Neural progenitor cell (in vitro differentiated cells): ENCODE measurements around the gene KIAA2012. TPM values are rescaled to one million over a fixed set of nuclear protein-coding genes. Genes with fewer than 3 reads are reported as not detected.
A peak's percentile ranks its signal among the peaks of the same experiment; 100 is the strongest.

Experiments used
- DNase-seq: peaks from one replicate; pipeline ENCODE4 v3.0.0-alpha.2; 2016; ENCODE audit warnings: low spot score
- H2AFZ ChIP-seq: fragments of 200-600 bp; sonication (generic); replicated peaks from 2 replicates; pipeline ENCODE4 v1.6.1; 2016; ENCODE audit warnings: antibody characterized with exemption
- H3F3A ChIP-seq: fragments of 200-600 bp; sonication (generic); 2 replicates; pipeline ENCODE4 v1.6.1; 2016; ENCODE audit warnings: antibody characterized with exemption, low read depth
- H3K27ac ChIP-seq: fragments of 200-600 bp; sonication (generic); 2 replicates; pipeline ENCODE4 v1.5.1; 2016; ENCODE audit warnings: mild to moderate bottlenecking
- H3K27me3 ChIP-seq: fragments of 200-600 bp; sonication (generic); 2 replicates; pipeline ENCODE4 v1.6.1; 2016; ENCODE audit warnings: mild to moderate bottlenecking, moderate library complexity
- H3K36me3 ChIP-seq: fragments of 200-600 bp; sonication (generic); 2 replicates; pipeline ENCODE4 v1.5.1; 2016
- H3K4me1 ChIP-seq: fragments of 200-600 bp; sonication (generic); 2 replicates; pipeline ENCODE4 v1.6.1; 2016; ENCODE audit warnings: mixed run types
- H3K4me2 ChIP-seq: fragments of 200-600 bp; sonication (generic); 2 replicates; pipeline ENCODE4 v1.6.1; 2016
- H3K4me3 ChIP-seq: fragments of 200-600 bp; sonication (generic); 2 replicates; pipeline ENCODE4 v1.5.1; 2016
- H3K79me2 ChIP-seq: fragments of 200-600 bp; sonication (generic); 2 replicates; pipeline ENCODE4 v1.6.1; 2016; ENCODE audit warnings: low read depth
- H3K9ac ChIP-seq: fragments of 200-600 bp; sonication (generic); 2 replicates; pipeline ENCODE4 v1.6.1; 2016
- H3K9me3 ChIP-seq: fragments of 200-600 bp; sonication (generic); 2 replicates; pipeline ENCODE4 v1.5.1; 2016; ENCODE audit warnings: low read depth
- H4K20me1 ChIP-seq: fragments of 200-600 bp; sonication (generic); 2 replicates; pipeline ENCODE4 v1.6.1; 2016; ENCODE audit warnings: low read depth
- H3K27ac Mint-ChIP-seq: 3 replicates; pipeline ENCODE4 v1.8.0; 2021; ENCODE audit warnings: mixed read lengths
- H3K27me3 Mint-ChIP-seq: 2 replicates; pipeline ENCODE4 v1.8.0; 2022; ENCODE audit warnings: low read depth, mild to moderate bottlenecking, inconsistent platforms, moderate library complexity, mixed read lengths; ENCODE audit not compliant: insufficient read depth
- H3K36me3 Mint-ChIP-seq: 3 replicates; pipeline ENCODE4 v1.8.0; 2021; ENCODE audit warnings: mixed read lengths
- H3K4me1 Mint-ChIP-seq: 3 replicates; pipeline ENCODE4 v1.8.0; 2021; ENCODE audit warnings: mixed read lengths
- H3K4me3 Mint-ChIP-seq: 3 replicates; pipeline ENCODE4 v1.8.0; 2021; ENCODE audit warnings: mild to moderate bottlenecking, moderate library complexity, mixed read lengths
- H3K9me3 Mint-ChIP-seq: 3 replicates; pipeline ENCODE4 v1.8.0; 2020; ENCODE audit warnings: mixed read lengths
- EZH2 ChIP-seq: fragments of 200-600 bp; sonication (generic); IDR thresholded peaks from 2 replicates; pipeline ENCODE4 v1.6.1; 2017; ENCODE audit warnings: antibody characterized with exemption, mild to moderate bottlenecking, moderate library complexity
- EZH2phosphoT487 ChIP-seq: fragments of 200-600 bp; sonication (generic); IDR thresholded peaks from 2 replicates; pipeline ENCODE4 v1.6.1; 2017; ENCODE audit warnings: antibody characterized with exemption
- total RNA-seq: library from RNA; depleted of rRNA; stranded (reverse); fragments of >200 nt; gene quantifications from 2 replicates; pipeline ENCODE4 v1.2.3, GENCODE V29; 2015; ENCODE audit warnings: low replicate concordance
- TF ChIP-seq, protein P1 (sequence below): fragments of 200-600 bp; sonication (generic); IDR thresholded peaks from 2 replicates; pipeline ENCODE4 v1.5.1; 2017; ENCODE audit warnings: antibody characterized with exemption, mild to moderate bottlenecking

The KIAA2012 gene
- total RNA-seq, 1 donor from 2014 or later, result not detected

DNA sequence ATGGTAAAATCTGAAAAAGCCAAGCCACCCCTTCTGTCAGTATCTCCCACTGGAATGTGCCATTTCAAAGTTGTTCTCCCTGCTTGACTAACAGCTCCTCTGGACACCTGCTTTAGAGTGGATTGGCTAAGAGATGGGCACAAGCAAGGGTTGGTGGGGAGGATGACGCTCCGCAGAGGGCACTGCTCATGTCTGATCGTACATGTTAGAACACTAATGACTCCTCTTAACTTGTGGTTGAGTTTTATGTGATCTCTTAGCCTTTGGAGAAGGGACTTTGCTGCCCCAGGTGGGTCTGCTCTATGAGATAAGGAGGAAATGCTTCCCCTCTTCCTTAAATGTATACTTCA is 8.2 kb upstream of the KIAA2012 start:
- Histone ChIP-seq H3K36me3 (no peaks in the 10 kb centered on the region), H3K79me2 (no peaks in the 10 kb centered on the region), H3K4me2 (peak overlapping the region; percentile 69), H3K9me3 (no peaks in the 10 kb centered on the region), H3K27ac (no peak overlapping the region), H3F3A (peaks cover 23% of the 10 kb centered on the region), H3K27me3 (no peaks in the 10 kb centered on the region), H3K4me1 (peaks cover 16% of the 10 kb centered on the region), H3K4me3 (no peak overlapping the region), H4K20me1 (no peaks in the 10 kb centered on the region), H3K9ac (no peak overlapping the region), H2AFZ (no peak overlapping the region)
- peaks cover 63% of the 10 kb centered on the region for H3K4me1 Mint-ChIP-seq
- H3K27ac Mint-ChIP-seq, result peak overlapping the region; percentile 100
- H3K9me3 Mint-ChIP-seq, result no peaks in the 10 kb centered on the region
- DNase-seq, result no peak
- TF ChIP-seq EZH2phosphoT487 (no peak), EZH2 (no peak)
- TF ChIP-seq, protein P1, sequence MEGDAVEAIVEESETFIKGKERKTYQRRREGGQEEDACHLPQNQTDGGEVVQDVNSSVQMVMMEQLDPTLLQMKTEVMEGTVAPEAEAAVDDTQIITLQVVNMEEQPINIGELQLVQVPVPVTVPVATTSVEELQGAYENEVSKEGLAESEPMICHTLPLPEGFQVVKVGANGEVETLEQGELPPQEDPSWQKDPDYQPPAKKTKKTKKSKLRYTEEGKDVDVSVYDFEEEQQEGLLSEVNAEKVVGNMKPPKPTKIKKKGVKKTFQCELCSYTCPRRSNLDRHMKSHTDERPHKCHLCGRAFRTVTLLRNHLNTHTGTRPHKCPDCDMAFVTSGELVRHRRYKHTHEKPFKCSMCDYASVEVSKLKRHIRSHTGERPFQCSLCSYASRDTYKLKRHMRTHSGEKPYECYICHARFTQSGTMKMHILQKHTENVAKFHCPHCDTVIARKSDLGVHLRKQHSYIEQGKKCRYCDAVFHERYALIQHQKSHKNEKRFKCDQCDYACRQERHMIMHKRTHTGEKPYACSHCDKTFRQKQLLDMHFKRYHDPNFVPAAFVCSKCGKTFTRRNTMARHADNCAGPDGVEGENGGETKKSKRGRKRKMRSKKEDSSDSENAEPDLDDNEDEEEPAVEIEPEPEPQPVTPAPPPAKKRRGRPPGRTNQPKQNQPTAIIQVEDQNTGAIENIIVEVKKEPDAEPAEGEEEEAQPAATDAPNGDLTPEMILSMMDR, result no peak
- no peaks in the 10 kb centered on the region for H3K36me3 Mint-ChIP-seq
- H3K4me3 Mint-ChIP-seq, result peak overlapping the region; percentile 78
- no peaks in the 10 kb centered on the region for H3K27me3 Mint-ChIP-seq

DNA sequence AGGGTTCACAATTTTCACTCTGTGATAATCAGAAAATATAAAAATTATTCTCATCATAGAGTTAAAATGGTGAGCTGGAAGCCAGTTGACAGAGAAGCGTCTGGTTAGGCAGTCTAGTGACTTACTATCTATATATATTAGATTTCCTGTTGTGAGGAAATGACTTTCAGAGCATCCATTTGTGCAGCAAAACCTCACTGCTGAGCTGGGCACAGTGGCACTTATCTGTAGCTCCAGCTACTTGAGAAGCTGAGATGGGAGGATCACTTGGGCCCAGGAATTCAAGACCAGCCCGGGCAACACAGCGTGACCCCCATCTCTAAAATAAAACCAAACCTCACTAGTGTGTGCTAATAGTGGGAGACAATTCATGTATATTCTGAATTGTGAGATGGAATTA is 7.2 kb upstream of the KIAA2012 start:
- no peaks in the 10 kb centered on the region for H4K20me1 ChIP-seq
- H3K27ac ChIP-seq, result no peak overlapping the region
- Mint-ChIP-seq H3K4me3 (no peak overlapping the region), H3K27me3 (no peaks in the 10 kb centered on the region), H3K36me3 (peaks cover under 1% of the 10 kb centered on the region), H3K4me1 (peaks cover 63% of the 10 kb centered on the region), H3K9me3 (no peaks in the 10 kb centered on the region), H3K27ac (peak overlapping the region; percentile 100)
- H3K4me3 ChIP-seq, result no peak overlapping the region
- H3K9ac ChIP-seq, result no peak overlapping the region
- H3K79me2 ChIP-seq, result no peaks in the 10 kb centered on the region
- no peak overlapping the region for H2AFZ ChIP-seq
- no peak for DNase-seq
- TF ChIP-seq EZH2 (no peak), EZH2phosphoT487 (no peak)
- TF ChIP-seq, protein P1, result no peak
- H3K4me2 ChIP-seq, result no peak overlapping the region
- H3K36me3 ChIP-seq, result no peaks in the 10 kb centered on the region
- H3K27me3 ChIP-seq, result no peaks in the 10 kb centered on the region
- peaks cover 23% of the 10 kb centered on the region for H3F3A ChIP-seq
- peaks cover 16% of the 10 kb centered on the region for H3K4me1 ChIP-seq
- H3K9me3 ChIP-seq, result no peaks in the 10 kb centered on the region

DNA sequence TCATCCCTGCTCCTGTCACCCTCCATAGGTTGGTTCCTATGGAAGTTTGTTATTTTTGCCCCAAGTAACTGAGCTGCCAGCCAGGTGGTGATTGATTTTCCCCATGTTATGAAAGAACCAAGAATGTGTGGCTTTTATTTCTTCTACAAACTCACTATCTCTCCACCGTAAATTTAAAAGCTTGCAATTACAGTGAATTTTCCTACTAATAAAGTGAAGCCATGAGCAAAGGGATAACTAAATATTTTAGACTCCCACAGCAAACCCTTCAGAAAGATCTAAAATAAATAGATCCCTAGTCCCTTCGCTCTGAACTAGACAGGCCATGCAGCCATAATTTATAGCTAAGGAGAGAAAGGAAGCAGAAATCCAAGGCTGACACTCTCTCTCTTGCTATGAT is 6.2 kb upstream of the KIAA2012 start:
- no peak overlapping the region for H3K4me3 ChIP-seq
- no peak for DNase-seq
- H4K20me1 ChIP-seq, result no peaks in the 10 kb centered on the region
- Mint-ChIP-seq H3K27me3 (no peaks in the 10 kb centered on the region), H3K4me3 (no peak overlapping the region), H3K36me3 (peaks cover 3% of the 10 kb centered on the region), H3K9me3 (no peaks in the 10 kb centered on the region), H3K27ac (peak overlapping the region; percentile 31), H3K4me1 (peaks cover 65% of the 10 kb centered on the region)
- peaks cover 23% of the 10 kb centered on the region for H3F3A ChIP-seq
- TF ChIP-seq EZH2 (no peak), EZH2phosphoT487 (no peak)
- TF ChIP-seq, protein P1, result no peak
- no peaks in the 10 kb centered on the region for H3K9me3 ChIP-seq
- H3K27me3 ChIP-seq, result no peaks in the 10 kb centered on the region
- H3K4me1 ChIP-seq, result peaks cover 16% of the 10 kb centered on the region
- no peaks in the 10 kb centered on the region for H3K79me2 ChIP-seq
- no peak overlapping the region for H3K27ac ChIP-seq
- no peak overlapping the region for H2AFZ ChIP-seq
- no peak overlapping the region for H3K4me2 ChIP-seq
- H3K36me3 ChIP-seq, result no peaks in the 10 kb centered on the region
- H3K9ac ChIP-seq, result no peak overlapping the region
